Osteoblast (primary cell): ENCODE data around the gene FLVCR2. TPM values are rescaled to one million over a fixed set of nuclear protein-coding genes. Genes with fewer than 3 reads are reported as not detected.

Source experiments
- DNase-seq: peaks from one replicate; pipeline ENCODE4 v3.0.0; 2011; ENCODE audit warnings: low spot score, mixed read lengths; ENCODE audit not compliant: insufficient read length; ENCODE audit errors: missing footprints
- H2AFZ ChIP-seq: 2 replicates; pipeline ENCODE4 v1.6.0; 2011; ENCODE audit warnings: mild to moderate bottlenecking, low read length
- H3K27ac ChIP-seq: 2 replicates; pipeline ENCODE4 v1.5.1; 2011; ENCODE audit warnings: mild to moderate bottlenecking, low read depth, low read length, moderate library complexity
- H3K27me3 ChIP-seq: 2 replicates; pipeline ENCODE4 v1.6.0; 2012; ENCODE audit warnings: mild to moderate bottlenecking, control low read depth, inconsistent platforms, low read length, moderate library complexity; ENCODE audit not compliant: insufficient read depth
- H3K36me3 ChIP-seq: 2 replicates; pipeline ENCODE4 v1.5.1; 2011; ENCODE audit warnings: mild to moderate bottlenecking, low read length, control low read depth, moderate library complexity; ENCODE audit not compliant: insufficient read depth
- H3K4me1 ChIP-seq: 2 replicates; pipeline ENCODE4 v1.5.1; 2011; ENCODE audit warnings: mild to moderate bottlenecking, low read length, control low read depth, moderate library complexity; ENCODE audit not compliant: insufficient read depth
- H3K4me2 ChIP-seq: 2 replicates; pipeline ENCODE4 v1.6.0; 2011; ENCODE audit warnings: mild to moderate bottlenecking, low read length; ENCODE audit not compliant: insufficient read depth
- H3K4me3 ChIP-seq: fragments of 200-600 bp; sonication (generic); 3 replicates; pipeline ENCODE4 v1.5.1; 2012; ENCODE audit warnings: mild to moderate bottlenecking, low read length, inconsistent platforms; ENCODE audit not compliant: insufficient read depth
- H3K79me2 ChIP-seq: 2 replicates; pipeline ENCODE4 v1.6.0; 2012; ENCODE audit warnings: mild to moderate bottlenecking, low read length, control low read depth, inconsistent platforms; ENCODE audit not compliant: insufficient read depth
- H3K9me3 ChIP-seq: 2 replicates; pipeline ENCODE4 v1.5.1; 2011; ENCODE audit warnings: low read depth, low read length, control low read depth
- H4K20me1 ChIP-seq: 2 replicates; pipeline ENCODE4 v1.6.0; 2012; ENCODE audit warnings: mild to moderate bottlenecking, low read length, control low read depth; ENCODE audit not compliant: insufficient read depth
- CTCF ChIP-seq: IDR thresholded peaks from 2 replicates; pipeline ENCODE4 v1.5.1; 2011; ENCODE audit warnings: mild to moderate bottlenecking, low read depth, low read length, moderate library complexity; ENCODE audit errors: extremely low read depth
- total RNA-seq: library from RNA; depleted of rRNA; stranded (reverse); fragments of >200 nt; gene quantifications from 2 replicates; pipeline ENCODE4 v1.2.3, GENCODE V29; 2012

Gene FLVCR2
- total RNA-seq, 1 donor: 1.8 TPM

GRCh38 chr14:75614179-75614578 lies 35.8 kb downstream of the FLVCR2 start:
- no peaks in the 10 kb centered on the region for H3K79me2 ChIP-seq
- DNase-seq: no peak
- TF ChIP-seq CTCF: no peak
- no peak overlapping the region for H3K4me3 ChIP-seq
- no peak overlapping the region for H2AFZ ChIP-seq
- H3K4me1 ChIP-seq: no peaks in the 10 kb centered on the region
- H3K9me3 ChIP-seq: no peaks in the 10 kb centered on the region
- peaks cover 7% of the 10 kb centered on the region for H3K27me3 ChIP-seq
- no peak overlapping the region for H3K27ac ChIP-seq
- H4K20me1 ChIP-seq: peaks cover 3% of the 10 kb centered on the region
- H3K36me3 ChIP-seq: no peaks in the 10 kb centered on the region
- no peak overlapping the region for H3K4me2 ChIP-seq

- Histone ChIP-seq H3K36me3 (no peaks in the 10 kb centered on the region), H3K4me2 (no peak overlapping the region), H3K4me3 (no peak overlapping the region), H3K27me3 (peaks cover 7% of the 10 kb centered on the region), H3K9me3 (no peaks in the 10 kb centered on the region), H3K79me2 (no peaks in the 10 kb centered on the region), H2AFZ (no peak overlapping the region), H4K20me1 (peaks cover 3% of the 10 kb centered on the region), H3K4me1 (no peaks in the 10 kb centered on the region), H3K27ac (no peak overlapping the region)
- DNase-seq: no peak
- no peak for TF ChIP-seq CTCF
Measured at GRCh38 chr14:75615200-75615599, 36.8 kb downstream of the FLVCR2 start.

- Histone ChIP-seq H3K4me1 (no peaks in the 10 kb centered on the region), H4K20me1 (peaks cover 3% of the 10 kb centered on the region), H3K4me3 (no peak overlapping the region), H3K4me2 (no peak overlapping the region), H3K36me3 (no peaks in the 10 kb centered on the region), H2AFZ (no peak overlapping the region), H3K27me3 (peaks cover 7% of the 10 kb centered on the region), H3K79me2 (no peaks in the 10 kb centered on the region), H3K27ac (no peak overlapping the region), H3K9me3 (no peaks in the 10 kb centered on the region)
- no peak for TF ChIP-seq CTCF
- DNase-seq: no peak
Measured at GRCh38 chr14:75619548-75619947, 41.1 kb downstream of the FLVCR2 start.

GRCh38 chr14:75625034-75625433 lies 46.6 kb downstream of the FLVCR2 start:
- H3K27me3 ChIP-seq: no peaks in the 10 kb centered on the region
- H3K9me3 ChIP-seq: no peaks in the 10 kb centered on the region
- H3K4me1 ChIP-seq: no peaks in the 10 kb centered on the region
- no peak overlapping the region for H3K27ac ChIP-seq
- no peaks in the 10 kb centered on the region for H3K36me3 ChIP-seq
- no peak overlapping the region for H3K4me3 ChIP-seq
- H3K79me2 ChIP-seq: no peaks in the 10 kb centered on the region
- DNase-seq: no peak
- no peak for TF ChIP-seq CTCF
- no peaks in the 10 kb centered on the region for H4K20me1 ChIP-seq
- no peak overlapping the region for H2AFZ ChIP-seq
- H3K4me2 ChIP-seq: no peak overlapping the region
